Type B pancreatic cell (in vitro differentiated cells): ENCODE measurements around the gene LUM. TPM values are rescaled to one million over a fixed set of nuclear protein-coding genes. Genes with fewer than 3 reads are reported as not detected.

Experiments
- DNase-seq: peaks from one replicate; pipeline ENCODE4 v3.0.0; 2021; ENCODE audit warnings: mixed read lengths; ENCODE audit not compliant: unreplicated experiment; ENCODE audit errors: extremely low spot score
- H3K27ac Mint-ChIP-seq: 2 replicates; pipeline ENCODE4 v1.8.0; 2021; ENCODE audit warnings: mild to moderate bottlenecking, mixed read lengths
- H3K27me3 Mint-ChIP-seq: 2 replicates; pipeline ENCODE4 v1.8.0; 2021; ENCODE audit warnings: mixed read lengths
- H3K36me3 Mint-ChIP-seq: 2 replicates; pipeline ENCODE4 v1.8.0; 2021; ENCODE audit warnings: mixed read lengths
- H3K4me1 Mint-ChIP-seq: one replicate; pipeline ENCODE4 v1.8.0; 2021; ENCODE audit warnings: mixed read lengths; ENCODE audit not compliant: unreplicated experiment
- H3K4me3 Mint-ChIP-seq: 2 replicates; pipeline ENCODE4 v1.8.0; 2021; ENCODE audit warnings: mild to moderate bottlenecking, mixed read lengths
- H3K9me3 Mint-ChIP-seq: 2 replicates; pipeline ENCODE4 v1.8.0; 2021; ENCODE audit warnings: mixed read lengths
- total RNA-seq: library from RNA; stranded (reverse); gene quantifications from 2 replicates; pipeline ENCODE4 v1.2.1, GENCODE V29; 2021; ENCODE audit warnings: low replicate concordance
- TF ChIP-seq, protein P1 (sequence below): fragments of 200-600 bp; sonication (generic); conservative IDR thresholded peaks from 2 replicates; pipeline ENCODE4 v1.5.0; 2021; ENCODE audit warnings: antibody characterized with exemption, mild to moderate bottlenecking

The LUM gene
- total RNA-seq, 1 donor from 2014 or later, result 49.5 TPM

- no peaks in the 10 kb centered on the region for H3K9me3 Mint-ChIP-seq
- no peak for DNase-seq
- H3K4me1 Mint-ChIP-seq, result peaks cover 17% of the 10 kb centered on the region
- no peak overlapping the region for H3K27ac Mint-ChIP-seq
- TF ChIP-seq, protein P1, sequence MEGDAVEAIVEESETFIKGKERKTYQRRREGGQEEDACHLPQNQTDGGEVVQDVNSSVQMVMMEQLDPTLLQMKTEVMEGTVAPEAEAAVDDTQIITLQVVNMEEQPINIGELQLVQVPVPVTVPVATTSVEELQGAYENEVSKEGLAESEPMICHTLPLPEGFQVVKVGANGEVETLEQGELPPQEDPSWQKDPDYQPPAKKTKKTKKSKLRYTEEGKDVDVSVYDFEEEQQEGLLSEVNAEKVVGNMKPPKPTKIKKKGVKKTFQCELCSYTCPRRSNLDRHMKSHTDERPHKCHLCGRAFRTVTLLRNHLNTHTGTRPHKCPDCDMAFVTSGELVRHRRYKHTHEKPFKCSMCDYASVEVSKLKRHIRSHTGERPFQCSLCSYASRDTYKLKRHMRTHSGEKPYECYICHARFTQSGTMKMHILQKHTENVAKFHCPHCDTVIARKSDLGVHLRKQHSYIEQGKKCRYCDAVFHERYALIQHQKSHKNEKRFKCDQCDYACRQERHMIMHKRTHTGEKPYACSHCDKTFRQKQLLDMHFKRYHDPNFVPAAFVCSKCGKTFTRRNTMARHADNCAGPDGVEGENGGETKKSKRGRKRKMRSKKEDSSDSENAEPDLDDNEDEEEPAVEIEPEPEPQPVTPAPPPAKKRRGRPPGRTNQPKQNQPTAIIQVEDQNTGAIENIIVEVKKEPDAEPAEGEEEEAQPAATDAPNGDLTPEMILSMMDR, result no peak
- no peaks in the 10 kb centered on the region for H3K36me3 Mint-ChIP-seq
- peak overlapping the region; percentile 58 for H3K4me3 Mint-ChIP-seq
- no peaks in the 10 kb centered on the region for H3K27me3 Mint-ChIP-seq
Measured at GRCh38 chr12:91109581-91110310, 1.5 kb downstream of the LUM start.

DNA sequence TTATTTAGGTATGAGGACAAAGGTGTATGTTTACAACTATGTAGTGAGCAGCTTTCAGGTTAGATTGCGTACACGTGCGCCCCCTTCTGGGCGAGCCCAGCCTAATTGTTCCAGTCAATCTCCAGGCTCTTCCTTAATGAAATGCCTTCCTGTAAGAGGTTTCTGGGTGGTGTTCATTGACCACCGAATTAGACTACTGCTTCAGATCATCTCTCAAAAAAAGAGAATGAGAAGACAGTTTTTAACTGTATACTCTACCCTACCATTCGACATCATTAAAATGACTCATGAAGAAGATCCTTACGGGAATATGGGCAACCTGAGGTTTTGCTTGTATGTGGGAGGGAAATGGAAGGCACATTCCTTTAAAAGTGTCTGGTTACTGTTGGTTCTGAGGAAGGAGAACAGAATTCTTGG lies 2.1 kb downstream of the LUM start:
- no peaks in the 10 kb centered on the region for H3K36me3 Mint-ChIP-seq
- H3K4me1 Mint-ChIP-seq, result peaks cover 17% of the 10 kb centered on the region
- no peaks in the 10 kb centered on the region for H3K9me3 Mint-ChIP-seq
- no peaks in the 10 kb centered on the region for H3K27me3 Mint-ChIP-seq
- no peak overlapping the region for H3K27ac Mint-ChIP-seq
- H3K4me3 Mint-ChIP-seq, result peak overlapping the region; percentile 58
- TF ChIP-seq, protein P1, result peak; percentile 81
- no peak for DNase-seq

DNA sequence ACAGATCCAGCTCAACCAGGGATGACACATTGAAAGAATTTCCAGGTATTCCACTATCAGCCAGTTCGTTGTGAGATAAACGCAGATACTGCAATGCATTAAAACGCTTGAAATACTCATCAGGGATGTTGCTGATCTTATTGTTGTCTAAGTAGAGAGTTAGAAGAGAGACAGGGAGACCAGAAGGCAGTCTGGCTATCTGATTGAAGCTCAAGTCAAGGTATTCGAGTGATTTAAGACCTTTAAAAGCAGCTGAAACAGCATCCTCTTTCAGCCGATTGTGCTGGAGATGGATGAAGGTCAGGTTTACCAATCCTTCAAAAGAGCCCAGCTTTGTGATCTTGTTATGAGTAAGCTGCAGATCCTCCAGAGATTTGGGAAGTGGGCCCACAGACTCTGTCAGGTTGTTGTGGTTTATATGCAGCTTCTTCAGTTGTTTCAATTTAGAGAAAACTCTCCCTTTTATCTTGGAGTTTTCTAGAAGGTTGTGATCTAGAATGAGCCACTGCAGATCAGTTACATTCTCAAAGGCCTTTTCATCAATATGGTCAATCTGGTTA lies 3.0 kb downstream of the LUM start:
- no peaks in the 10 kb centered on the region for H3K27me3 Mint-ChIP-seq
- H3K4me1 Mint-ChIP-seq, result peaks cover 17% of the 10 kb centered on the region
- TF ChIP-seq, protein P1, result no peak
- DNase-seq, result no peak
- no peaks in the 10 kb centered on the region for H3K36me3 Mint-ChIP-seq
- no peaks in the 10 kb centered on the region for H3K9me3 Mint-ChIP-seq
- H3K4me3 Mint-ChIP-seq, result no peak overlapping the region
- no peak overlapping the region for H3K27ac Mint-ChIP-seq

GRCh38 chr12:91106283-91106682 lies 5.0 kb downstream of the LUM start:
- Mint-ChIP-seq H3K27ac (no peak overlapping the region), H3K4me1 (peaks cover 9% of the 10 kb centered on the region), H3K36me3 (no peaks in the 10 kb centered on the region), H3K9me3 (no peaks in the 10 kb centered on the region), H3K4me3 (no peak overlapping the region), H3K27me3 (no peaks in the 10 kb centered on the region)
- TF ChIP-seq, protein P1, result no peak
- no peak for DNase-seq

GRCh38 chr12:91105807-91106206 lies 5.5 kb downstream of the LUM start:
- Mint-ChIP-seq H3K4me3 (no peak overlapping the region), H3K4me1 (peaks cover 6% of the 10 kb centered on the region), H3K27ac (no peak overlapping the region), H3K9me3 (no peaks in the 10 kb centered on the region), H3K36me3 (no peaks in the 10 kb centered on the region), H3K27me3 (no peaks in the 10 kb centered on the region)
- DNase-seq, result no peak
- TF ChIP-seq, protein P1, result no peak
